HUES64 (cell line): ENCODE measurements around the gene BBIP1.
"Not testable (repeated sequence)": the region's sequence is repeated elsewhere in the genome, so short reads cannot be mapped to it uniquely, and the experiment has no call there.

Experiments used
- H3K27ac ChIP-seq: 2 replicates; pipeline ENCODE4 v1.7.0; 2013; ENCODE audit warnings: low read depth, low read length, inconsistent platforms
- H3K27me3 ChIP-seq: 2 replicates; pipeline ENCODE4 v1.6.1; 2013; ENCODE audit warnings: mild to moderate bottlenecking, low read length; ENCODE audit not compliant: insufficient read depth
- H3K36me3 ChIP-seq: 2 replicates; pipeline ENCODE4 v1.6.1; 2013; ENCODE audit warnings: mild to moderate bottlenecking, low read length; ENCODE audit not compliant: insufficient read depth
- H3K4me1 ChIP-seq: 2 replicates; pipeline ENCODE4 v1.6.1; 2013; ENCODE audit warnings: mild to moderate bottlenecking, low read length, moderate library complexity; ENCODE audit not compliant: insufficient read depth
- H3K4me3 ChIP-seq: 2 replicates; pipeline ENCODE4 v1.5.1; 2013; ENCODE audit warnings: mild to moderate bottlenecking, low read length, moderate library complexity
- H3K9ac ChIP-seq: 2 replicates; pipeline ENCODE4 v1.6.1; 2013; ENCODE audit warnings: mild to moderate bottlenecking, low read depth, low read length
- H3K9me3 ChIP-seq: 2 replicates; pipeline ENCODE4 v1.6.1; 2013; ENCODE audit warnings: low read depth, low read length; ENCODE audit not compliant: insufficient read depth
- WGBS: fragments of 150-250, 120-280 bp; methylation state at CpG from one replicate; pipeline ENCODE4 v1.1.7; 2013; ENCODE audit warnings: missing lambda C conversion rate; 5-methylcytosine and 5-hydroxymethylcytosine counted together

Gene BBIP1

GRCh38 chr10:110867011-110867806, 51.8 kb downstream of the BBIP1 start:
- peaks cover 19% of the 10 kb centered on the region for H3K4me1 ChIP-seq
- H3K36me3 ChIP-seq, H3K9ac ChIP-seq, H3K4me3 ChIP-seq, H3K9me3 ChIP-seq, H3K27me3 ChIP-seq, H3K27ac ChIP-seq: not testable (repeated sequence)
- WGBS = 85% methylated on average over 8 of the region's 8 CpGs

GRCh38 chr10:110865809-110866482, 53.0 kb downstream of the BBIP1 start:
- H3K4me1 ChIP-seq = peaks cover 14% of the 10 kb centered on the region
- H3K4me3 ChIP-seq = no peak overlapping the region
- no peaks in the 10 kb centered on the region for H3K9me3 ChIP-seq
- H3K27me3 ChIP-seq = no peaks in the 10 kb centered on the region
- H3K27ac ChIP-seq = no peak overlapping the region
- H3K36me3 ChIP-seq = no peaks in the 10 kb centered on the region
- no peak overlapping the region for H3K9ac ChIP-seq
- WGBS = 83% methylated on average over 4 of the region's 4 CpGs

GRCh38 chr10:110865186-110865808, 53.7 kb downstream of the BBIP1 start:
- Histone ChIP-seq H3K36me3 (no peaks in the 10 kb centered on the region), H3K9me3 (no peaks in the 10 kb centered on the region), H3K4me1 (peaks cover 9% of the 10 kb centered on the region; the same call in 1 of the 2 replicates), H3K27ac (no peak overlapping the region), H3K27me3 (no peaks in the 10 kb centered on the region), H3K4me3 (no peak overlapping the region), H3K9ac (no peak overlapping the region)
- WGBS = 89% methylated on average over 6 of the region's 6 CpGs

GRCh38 chr10:110864662-110865140, 54.3 kb downstream of the BBIP1 start:
- no peaks in the 10 kb centered on the region for H3K27me3 ChIP-seq
- H3K36me3 ChIP-seq = no peaks in the 10 kb centered on the region
- no peak overlapping the region for H3K4me3 ChIP-seq
- H3K9ac ChIP-seq = no peak overlapping the region
- H3K4me1 ChIP-seq = peaks cover 9% of the 10 kb centered on the region; the same call in 1 of the 2 replicates
- H3K27ac ChIP-seq = no peak overlapping the region
- H3K9me3 ChIP-seq = no peaks in the 10 kb centered on the region
- 81% methylated on average over 6 of the region's 6 CpGs for WGBS

- no peak overlapping the region for H3K27ac ChIP-seq
- H3K36me3 ChIP-seq = no peaks in the 10 kb centered on the region
- no peak overlapping the region for H3K4me3 ChIP-seq
- no peak overlapping the region for H3K9ac ChIP-seq
- H3K27me3 ChIP-seq = no peaks in the 10 kb centered on the region
- H3K9me3 ChIP-seq = no peaks in the 10 kb centered on the region
- peaks cover 9% of the 10 kb centered on the region; the same call in 1 of the 2 replicates for H3K4me1 ChIP-seq
- 98% methylated on average over 2 of the region's 2 CpGs for WGBS
These were observed 55.0 kb downstream of the BBIP1 start for GRCh38 chr10:110863956-110864355.

- Histone ChIP-seq H3K4me3 (no peak overlapping the region), H3K27me3 (no peaks in the 10 kb centered on the region), H3K4me1 (peaks cover 9% of the 10 kb centered on the region; the same call in 1 of the 2 replicates)
These were observed 55.6 kb downstream of the BBIP1 start for GRCh38 chr10:110863361-110863760.

GRCh38 chr10:110862961-110863360, 56.0 kb downstream of the BBIP1 start:
- no peaks in the 10 kb centered on the region for H3K27me3 ChIP-seq
- 91% methylated on average over 6 of the region's 6 CpGs for WGBS
- no peak overlapping the region for H3K27ac ChIP-seq
- H3K4me3 ChIP-seq = no peak overlapping the region
- H3K9me3 ChIP-seq = no peaks in the 10 kb centered on the region
- H3K9ac ChIP-seq = no peak overlapping the region
- no peaks in the 10 kb centered on the region for H3K36me3 ChIP-seq
- peaks cover 9% of the 10 kb centered on the region; the same call in 1 of the 2 replicates for H3K4me1 ChIP-seq

More at GRCh38 chr10:110863361-110863760, 55.6 kb downstream of the BBIP1 start:
- H3K36me3 ChIP-seq = no peaks in the 10 kb centered on the region
- no peak overlapping the region for H3K27ac ChIP-seq
- no peaks in the 10 kb centered on the region for H3K9me3 ChIP-seq
- H3K9ac ChIP-seq = no peak overlapping the region

GRCh38 chr10:110861930-110862649, 56.9 kb downstream of the BBIP1 start:
- Histone ChIP-seq H3K36me3 (no peaks in the 10 kb centered on the region), H3K4me3 (no peak overlapping the region), H3K27ac (no peak overlapping the region), H3K9ac (no peak overlapping the region), H3K27me3 (no peaks in the 10 kb centered on the region), H3K4me1 (peaks cover 9% of the 10 kb centered on the region; the same call in 1 of the 2 replicates), H3K9me3 (no peaks in the 10 kb centered on the region)
- 93% methylated on average over 6 of the region's 6 CpGs for WGBS

GRCh38 chr10:110861476-110861875, 57.5 kb downstream of the BBIP1 start:
- Histone ChIP-seq H3K36me3 (no peaks in the 10 kb centered on the region), H3K27me3 (no peaks in the 10 kb centered on the region), H3K4me1 (peaks cover 9% of the 10 kb centered on the region; the same call in 1 of the 2 replicates), H3K27ac (no peak overlapping the region), H3K4me3 (no peak overlapping the region), H3K9me3 (no peaks in the 10 kb centered on the region), H3K9ac (no peak overlapping the region)
- 100% methylated on average over 1 of the region's 2 CpGs for WGBS

- 88% methylated on average over 7 of the region's 7 CpGs for WGBS
- Histone ChIP-seq H3K27ac (no peak overlapping the region), H3K9ac (no peak overlapping the region), H3K9me3 (no peaks in the 10 kb centered on the region), H3K4me3 (no peak overlapping the region), H3K4me1 (peaks cover 9% of the 10 kb centered on the region; the same call in 1 of the 2 replicates), H3K27me3 (no peaks in the 10 kb centered on the region), H3K36me3 (no peaks in the 10 kb centered on the region)
These were observed 58.3 kb downstream of the BBIP1 start for GRCh38 chr10:110860576-110861241.
